ENCODE measurements around the gene CCDC74B. TPM values are rescaled to one million over a fixed set of nuclear protein-coding genes. Genes with fewer than 3 reads are reported as not detected.
"Not testable (repeated sequence)": the region's sequence is repeated elsewhere in the genome, so short reads cannot be mapped to it uniquely, and the experiment has no call there.

CCDC74B gene
- total RNA-seq, 2 donors from 2014 or later = 1.1 to 2.5 TPM

GRCh38 chr2:130135692-130136541, 9.0 kb downstream of the CCDC74B start:
- Histone ChIP-seq H3K4me3 (no peak overlapping the region), H3K27ac (no peak overlapping the region), H3K9me3 (no peaks in the 10 kb centered on the region), H3K36me3 (no peaks in the 10 kb centered on the region), H3K27me3 (no peaks in the 10 kb centered on the region), H3K4me1 (no peaks in the 10 kb centered on the region)
- DNase-seq (ENCODE audit: low spot score) = no peak
- no peak for TF ChIP-seq CTCF (IDR thresholded peaks at IDR 0.05)

- H3K36me3 ChIP-seq = not testable (repeated sequence)
Measured at GRCh38 chr2:130129120-130129829, 15.6 kb downstream of the CCDC74B start, which contains the start of gene POTEF. TSS of gene POTEF (minus strand) at chr2:130129222. CDS start at chr2:130120515, 8,707 bp downstream.

GRCh38 chr2:130128464-130128863, 16.4 kb downstream of the CCDC74B start:
- not testable (repeated sequence) for H3K36me3 ChIP-seq; H3K27me3 ChIP-seq; H3K9me3 ChIP-seq; H3K4me3 ChIP-seq; H3K27ac ChIP-seq; H3K4me1 ChIP-seq; DNase-seq (ENCODE audit: low spot score)

More at GRCh38 chr2:130129120-130129829, 15.6 kb downstream of the CCDC74B start, which contains the start of gene POTEF:
- not testable (repeated sequence) for H3K27ac ChIP-seq; DNase-seq (ENCODE audit: low spot score); H3K4me1 ChIP-seq; H3K27me3 ChIP-seq; H3K4me3 ChIP-seq; H3K9me3 ChIP-seq

- H3K27me3 ChIP-seq; H3K4me1 ChIP-seq; H3K4me3 ChIP-seq; H3K27ac ChIP-seq; H3K36me3 ChIP-seq; DNase-seq (ENCODE audit: low spot score); H3K9me3 ChIP-seq: not testable (repeated sequence)
Measured at GRCh38 chr2:130127726-130128125, 17.2 kb downstream of the CCDC74B start.

- H3K27ac ChIP-seq; H3K4me3 ChIP-seq; H3K4me1 ChIP-seq; H3K27me3 ChIP-seq; DNase-seq (ENCODE audit: low spot score); H3K36me3 ChIP-seq; H3K9me3 ChIP-seq: not testable (repeated sequence)
Measured at GRCh38 chr2:130120924-130121323, 24.0 kb downstream of the CCDC74B start.

GRCh38 chr2:130102597-130103363, 42.1 kb downstream of the CCDC74B start:
- not testable (repeated sequence) for H3K4me3 ChIP-seq; H3K9me3 ChIP-seq; H3K27ac ChIP-seq; DNase-seq (ENCODE audit: low spot score); H3K36me3 ChIP-seq; H3K4me1 ChIP-seq; H3K27me3 ChIP-seq

Other genes with a start within 250 kb of the CCDC74B start
- not detected for gene RAB6C, start 165.4 kb downstream of the CCDC74B start, total RNA-seq
- gene POTEF, start 15.9 kb downstream of the CCDC74B start, total RNA-seq = under 1 TPM in 1 of 2 donors, not detected in 1; 0.47 TPM
- 10 to 100 TPM; 20.7 to 23.8 TPM for gene SMPD4, start 36.5 kb upstream of the CCDC74B start, total RNA-seq
- gene MZT2B, start 37.1 kb upstream of the CCDC74B start, total RNA-seq = 100 to 1,000 TPM; 104 to 157 TPM
- gene TUBA3E, start 53.3 kb upstream of the CCDC74B start, total RNA-seq = 1 to 10 TPM; 1.6 to 9.5 TPM
- 10 to 100 TPM; 66.6 to 86.9 TPM for gene IMP4, start 197.8 kb upstream of the CCDC74B start, total RNA-seq
- 10 to 100 TPM; 13.3 to 20.8 TPM for gene PTPN18, start 210.9 kb upstream of the CCDC74B start, total RNA-seq

Measured in right atrium auricular region (tissue), 2 donors.